B cell (primary cell): ENCODE data around the gene BANP. TPM values are rescaled to one million over a fixed set of nuclear protein-coding genes. Genes with fewer than 3 reads are reported as not detected.
A peak's percentile ranks its signal among the peaks of the same experiment; 100 is the strongest.

ENCODE experiments used
- ATAC-seq: fragments of 200-7000 bp; cut with Tn5 transposase; one replicate; pipeline ENCODE4 v1.10.0; 2021; ENCODE audit warnings: low read depth, mild to moderate bottlenecking, moderate number of reproducible peaks, moderate library complexity
- CTCF ChIA-PET: fragments of 350-600 bp; sonication (Branson Sonifier 250); formaldehyde crosslinking; loops from one replicate; lab custom pipeline; 2021; ENCODE audit warnings: antibody characterized with exemption, inconsistent platforms; lab: Charles Lee
- POLR2A ChIA-PET: fragments of 350-600 bp; sonication (Branson Sonifier 250); formaldehyde crosslinking; loops from one replicate; lab custom pipeline; 2021; ENCODE audit warnings: antibody characterized with exemption; lab: Charles Lee
- DNase-seq: peaks from one replicate; pipeline ENCODE4 v3.0.0; 2013
- H2AFZ ChIP-seq: 2 replicates; pipeline ENCODE4 v1.6.1; 2012; ENCODE audit warnings: mild to moderate bottlenecking, low read depth, low read length; ENCODE audit not compliant: insufficient read depth, poor library complexity, severe bottlenecking
- H3K27ac ChIP-seq, 2 donors: 1 replicate in 1 of 2; 2 replicates in 1 of 2; pipeline ENCODE4 v1.5.1; 2012 to 2013; ENCODE audit warnings: low read length in 2 of 2, mild to moderate bottlenecking in 2 of 2, moderate library complexity in 1 of 2
- H3K27me3 ChIP-seq, 4 experiments: fragments of 200-600 bp in 1 of 4; sonication (generic) in 1 of 4; replicated peaks in 1 of 4; 1 replicate in 2 of 4; 2 replicates in 2 of 4; pipeline versions ENCODE4 v1.6.1 to v1.7.0; 2013 to 2016; ENCODE audit warnings: low read length in 3 of 4, mild to moderate bottlenecking in 2 of 4, mixed read lengths in 1 of 4, moderate library complexity in 1 of 4; ENCODE audit not compliant: insufficient read depth in 4 of 4, control insufficient read depth in 3 of 4; ENCODE audit errors: control extremely low read depth in 1 of 4
- H3K36me3 ChIP-seq, 2 experiments: replicated peaks in 1 of 2; 1 replicate in 1 of 2; 2 replicates in 1 of 2; pipeline versions ENCODE4 v1.6.1 to v1.7.1; 2013; ENCODE audit warnings: low read length in 1 of 2; ENCODE audit not compliant: insufficient read depth in 2 of 2, control insufficient read depth in 1 of 2; ENCODE audit errors: control extremely low read depth in 1 of 2, extremely low read depth in 1 of 2
- H3K4me1 ChIP-seq, 2 donors: fragments of 200-600 bp in 1 of 2; sonication (generic) in 1 of 2; 1 replicate in 1 of 2; 2 replicates in 1 of 2; pipeline versions ENCODE4 v1.5.1 to v1.6.1; 2013 to 2017; ENCODE audit warnings: low read length in 2 of 2; ENCODE audit not compliant: control insufficient read depth in 2 of 2, insufficient read depth in 2 of 2
- H3K4me2 ChIP-seq: replicated peaks from 2 replicates; pipeline ENCODE3; 2012; ENCODE audit warnings: mild to moderate bottlenecking, low read depth, low read length; ENCODE audit not compliant: poor library complexity, severe bottlenecking
- H3K4me3 ChIP-seq, 5 experiments: fragments of 200-600 bp in 1 of 5; sonication (generic) in 1 of 5; 1 replicate in 3 of 5; 2 replicates in 2 of 5; pipeline versions ENCODE4 v1.5.1 to v1.7.0; 2011 to 2016; ENCODE audit warnings: low read length in 4 of 5, mild to moderate bottlenecking in 4 of 5, low read depth in 2 of 5, control low read depth in 1 of 5, moderate library complexity in 1 of 5; ENCODE audit not compliant: insufficient read depth in 1 of 5; ENCODE audit errors: control extremely low read depth in 1 of 5, extremely low read depth in 1 of 5
- H3K79me2 ChIP-seq: fragments of 200-600 bp; sonication (generic); one replicate; pipeline ENCODE4 v1.6.0; 2016; ENCODE audit warnings: low read length; ENCODE audit not compliant: control insufficient read depth, insufficient read depth
- H3K9ac ChIP-seq: fragments of 200-600 bp; sonication (generic); 2 replicates; pipeline ENCODE4 v1.6.1; 2017; ENCODE audit warnings: mild to moderate bottlenecking, low read length, moderate library complexity
- H3K9me3 ChIP-seq, 3 donors: one replicate each; pipeline versions ENCODE4 v1.6.1 to v1.7.1; 2013; ENCODE audit warnings: low read length in 2 of 3; ENCODE audit not compliant: control insufficient read depth in 2 of 3, insufficient read depth in 1 of 3; ENCODE audit errors: control extremely low read depth in 1 of 3
- H4K20me1 ChIP-seq: 2 replicates; pipeline ENCODE4 v1.6.0; 2012; ENCODE audit warnings: mild to moderate bottlenecking, low read length; ENCODE audit not compliant: insufficient read depth, control insufficient read depth, poor library complexity, severe bottlenecking
- H3K27ac Mint-ChIP-seq: one replicate; pipeline ENCODE4 v1.8.0; 2021; ENCODE audit warnings: mixed read lengths
- H3K27me3 Mint-ChIP-seq: one replicate; pipeline ENCODE4 v1.8.0; 2021; ENCODE audit warnings: mixed read lengths
- H3K4me1 Mint-ChIP-seq: one replicate; pipeline ENCODE4 v1.8.0; 2021; ENCODE audit warnings: mixed read lengths
- H3K4me3 Mint-ChIP-seq: one replicate; pipeline ENCODE4 v1.8.0; 2021; ENCODE audit warnings: mixed read lengths
- H3K9me3 Mint-ChIP-seq: one replicate; pipeline ENCODE4 v1.8.0; 2022; ENCODE audit warnings: mixed read lengths; ENCODE audit not compliant: insufficient read depth
- EZH2 ChIP-seq: IDR thresholded peaks from 2 replicates; pipeline ENCODE4 v1.6.1; 2012; ENCODE audit warnings: borderline replicate concordance, low read depth, mild to moderate bottlenecking, moderate library complexity, low read length; ENCODE audit not compliant: insufficient read depth, poor library complexity, severe bottlenecking
- WGBS: methylation state at CpG from one replicate; pipeline ENCODE4 v1.1.5; 2013; ENCODE audit warnings: missing lambda C conversion rate; ENCODE audit not compliant: insufficient coverage; 5-methylcytosine and 5-hydroxymethylcytosine counted together
- intact Hi-C: fragments of 100-400 bp; cut with micrococcal nuclease; formaldehyde crosslinking; loops from one replicate; pipeline ENCODE4 v1.10.0; 2022
- polyA plus RNA-seq: library from polyadenylated mRNA; depleted of rRNA; stranded (reverse); fragments of >200 nt; gene quantifications from 2 replicates; pipeline ENCODE4 v1.2.3, GENCODE V29; 2012
- total RNA-seq, 2 donors: library from RNA; stranded (reverse); fragments of 120-200 nt in 1 of 2; gene quantifications; 1 replicate in 1 of 2; 2 replicates in 1 of 2; pipeline versions ENCODE4 v1.2.3 to v1.2.4, GENCODE V29; 2013 to 2022
- TF ChIP-seq, protein P1 (sequence below): fragments of 200-600 bp; IDR thresholded peaks from one replicate; pipeline ENCODE4 v1.8.0; 2022; ENCODE audit warnings: antibody characterized with exemption, mild to moderate bottlenecking

BANP gene
- total and polyA plus RNA-seq, 2 donors (not counting 1 experiment from before 2014, with no cell fraction given) = 44.4 to 181 TPM

DNA sequence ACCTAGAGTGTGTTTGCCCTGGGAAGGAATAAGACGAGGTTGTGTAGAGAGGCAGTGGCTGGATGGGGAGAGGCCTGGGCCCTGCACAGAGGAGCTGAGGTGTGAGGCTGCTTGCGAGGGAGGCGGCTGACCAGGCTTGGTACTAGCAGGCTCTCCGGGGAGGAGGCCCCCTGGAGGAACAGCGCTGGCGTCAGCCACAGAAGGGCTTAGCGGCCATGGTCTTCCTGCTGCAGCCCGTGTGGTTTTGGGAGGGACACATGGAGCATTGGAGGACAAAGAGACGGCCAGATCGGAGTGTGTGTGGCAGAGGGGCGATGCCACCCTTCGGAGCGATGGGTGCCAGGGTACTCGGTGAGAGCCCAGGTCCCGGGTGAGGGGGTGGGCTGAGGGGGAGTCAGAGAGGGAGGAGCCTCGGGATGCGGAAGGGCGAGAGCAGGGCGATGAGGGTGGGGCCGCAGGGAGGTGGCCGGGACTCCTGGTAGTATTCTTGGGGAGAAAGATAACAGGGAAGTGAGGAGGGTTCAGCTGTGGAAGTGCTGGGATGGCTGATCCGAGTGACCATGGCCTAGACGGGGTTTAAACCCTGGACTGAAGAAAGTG lies 8.3 kb downstream of the BANP start:
- ChIA-PET POLR2A (no interaction called here), CTCF (interaction anchor here (1.4 kb wide), 1 partner anchor 478 kb away, joined by 3 read pairs; no protein-coding TSS in a partner anchor)
- TF ChIP-seq, protein P1, sequence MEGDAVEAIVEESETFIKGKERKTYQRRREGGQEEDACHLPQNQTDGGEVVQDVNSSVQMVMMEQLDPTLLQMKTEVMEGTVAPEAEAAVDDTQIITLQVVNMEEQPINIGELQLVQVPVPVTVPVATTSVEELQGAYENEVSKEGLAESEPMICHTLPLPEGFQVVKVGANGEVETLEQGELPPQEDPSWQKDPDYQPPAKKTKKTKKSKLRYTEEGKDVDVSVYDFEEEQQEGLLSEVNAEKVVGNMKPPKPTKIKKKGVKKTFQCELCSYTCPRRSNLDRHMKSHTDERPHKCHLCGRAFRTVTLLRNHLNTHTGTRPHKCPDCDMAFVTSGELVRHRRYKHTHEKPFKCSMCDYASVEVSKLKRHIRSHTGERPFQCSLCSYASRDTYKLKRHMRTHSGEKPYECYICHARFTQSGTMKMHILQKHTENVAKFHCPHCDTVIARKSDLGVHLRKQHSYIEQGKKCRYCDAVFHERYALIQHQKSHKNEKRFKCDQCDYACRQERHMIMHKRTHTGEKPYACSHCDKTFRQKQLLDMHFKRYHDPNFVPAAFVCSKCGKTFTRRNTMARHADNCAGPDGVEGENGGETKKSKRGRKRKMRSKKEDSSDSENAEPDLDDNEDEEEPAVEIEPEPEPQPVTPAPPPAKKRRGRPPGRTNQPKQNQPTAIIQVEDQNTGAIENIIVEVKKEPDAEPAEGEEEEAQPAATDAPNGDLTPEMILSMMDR = no peak
- TF ChIP-seq EZH2 = no peak
- ATAC-seq (no peak), DNase-seq (no peak)
- H3K36me3 ChIP-seq = peaks cover 0 to 18% of the 10 kb centered on the region in 2 experiments
- peak overlapping the region; percentile 70 for H3K4me2 ChIP-seq
- intact Hi-C loops = no loop called here
- peak overlapping the region; percentile 42 for H3K9ac ChIP-seq
- H4K20me1 ChIP-seq = peaks cover 88% of the 10 kb centered on the region
- Mint-ChIP-seq H3K27ac (peak overlapping the region; percentile 89), H3K4me3 (peak overlapping the region; percentile 91), H3K4me1 (peaks cover 83% of the 10 kb centered on the region), H3K9me3 (no peaks in the 10 kb centered on the region), H3K27me3 (no peaks in the 10 kb centered on the region)
- H3K4me1 ChIP-seq = peaks cover 49 to 67% of the 10 kb centered on the region in 2 donors
- peak overlapping the region; percentile 25 to 52 for H3K27ac ChIP-seq
- 30% methylated on average over 22 of the region's 23 CpGs for WGBS
- peak overlapping the region in 4 of 5 experiments; percentile 2 to 42 (median 13) for H3K4me3 ChIP-seq
- H3K27me3 ChIP-seq = no peaks in the 10 kb centered on the region
- H3K79me2 ChIP-seq = peaks cover 91% of the 10 kb centered on the region
- no peaks in the 10 kb centered on the region for H3K9me3 ChIP-seq
- peak overlapping the region; percentile 40 for H2AFZ ChIP-seq

DNA sequence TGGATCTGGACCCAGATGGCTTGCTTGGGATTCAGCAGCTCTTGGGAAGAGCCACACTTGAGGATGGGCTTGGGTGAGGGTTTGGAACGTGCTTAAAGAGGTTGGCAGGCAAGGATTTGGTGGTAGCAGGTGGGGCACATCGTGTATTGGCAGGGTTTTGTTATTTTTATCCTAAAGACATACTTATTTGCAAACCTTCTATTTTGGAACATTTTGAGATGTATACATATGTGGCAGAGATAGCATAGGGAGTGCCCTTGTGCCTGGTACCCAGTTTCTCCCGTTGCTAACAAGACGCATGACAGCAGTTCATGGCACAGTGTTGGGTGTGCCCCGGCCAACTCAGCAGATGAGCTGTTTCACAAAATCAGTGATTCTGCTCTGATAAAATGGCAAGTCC lies 9.1 kb downstream of the BANP start:
- peaks cover 88% of the 10 kb centered on the region for H4K20me1 ChIP-seq
- H3K27me3 ChIP-seq = no peaks in the 10 kb centered on the region
- DNase-seq (no peak), ATAC-seq (no peak)
- Mint-ChIP-seq H3K27me3 (no peaks in the 10 kb centered on the region), H3K4me3 (peak overlapping the region; percentile 91), H3K9me3 (no peaks in the 10 kb centered on the region), H3K4me1 (peaks cover 83% of the 10 kb centered on the region), H3K27ac (peak overlapping the region; percentile 89)
- H3K4me2 ChIP-seq = peak overlapping the region; percentile 70
- no peak overlapping the region for H2AFZ ChIP-seq
- ChIA-PET CTCF (interaction anchor here (0.9 to 1.4 kb wide), 2 partner anchors 9 to 478 kb away, joined by 3 read pairs; partner anchors contain the start of gene BANP), POLR2A (interaction anchor here (0.6 kb wide), 1 partner anchor 9 kb away, joined by 3 read pairs; no protein-coding TSS in a partner anchor)
- 100% methylated on average over 3 of the region's 5 CpGs for WGBS
- no peak overlapping the region for H3K4me3 ChIP-seq
- peaks cover 46 to 59% of the 10 kb centered on the region in 2 donors for H3K4me1 ChIP-seq
- H3K27ac ChIP-seq = peak overlapping the region in 1 of 2 donors; percentile 52
- TF ChIP-seq EZH2 = no peak
- TF ChIP-seq, protein P1 = no peak
- intact Hi-C loops = no loop called here
- H3K36me3 ChIP-seq = peaks cover 0 to 13% of the 10 kb centered on the region in 2 experiments
- no peak overlapping the region for H3K9ac ChIP-seq
- H3K9me3 ChIP-seq = no peaks in the 10 kb centered on the region
- H3K79me2 ChIP-seq = peaks cover 91% of the 10 kb centered on the region
